Activated T-helper 1 cell treated with anti-CD3 and anti-CD28 coated beads, Interleukin-2, amount 50 U/mL, for 16 hours (primary cell): ENCODE results near the gene FSIP2.
"Not testable (repeated sequence)": the region's sequence is repeated elsewhere in the genome, so short reads cannot be mapped to it uniquely, and the experiment has no call there.

Experiments used
- DNase-seq, 2 donors: peaks; one replicate each; pipeline ENCODE4 v3.0.0-alpha.2; 2020; ENCODE audit warnings: low read depth in 1 of 2, low spot score in 1 of 2

Gene FSIP2

GRCh38 chr2:185807351-185807750 lies 68.7 kb downstream of the FSIP2 start:
- DNase-seq = no peak

- DNase-seq = no peak
These were observed 73.0 kb downstream of the FSIP2 start for GRCh38 chr2:185811580-185811979.

- DNase-seq = no peak
These were observed 75.1 kb downstream of the FSIP2 start for GRCh38 chr2:185813707-185814106.

GRCh38 chr2:185817991-185818390 lies 79.4 kb downstream of the FSIP2 start:
- no peak for DNase-seq

GRCh38 chr2:185821467-185821866 lies 82.9 kb downstream of the FSIP2 start:
- DNase-seq = no peak

- no peak for DNase-seq
These were observed 85.2 kb downstream of the FSIP2 start for GRCh38 chr2:185823773-185824172.

- no peak for DNase-seq
These were observed 87.0 kb downstream of the FSIP2 start for GRCh38 chr2:185825557-185825956.

- DNase-seq = no peak
These were observed 89.7 kb downstream of the FSIP2 start for GRCh38 chr2:185828326-185828725.

- no peak for DNase-seq
These were observed 95.3 kb downstream of the FSIP2 start for GRCh38 chr2:185833864-185834263.

- no peak for DNase-seq
These were observed 97.4 kb downstream of the FSIP2 start for GRCh38 chr2:185835974-185836373.

GRCh38 chr2:185854885-185855284 lies 116.3 kb downstream of the FSIP2 start:
- DNase-seq = no peak

- no peak for DNase-seq
These were observed 119.1 kb downstream of the FSIP2 start for GRCh38 chr2:185857691-185858090.

- no peak for DNase-seq
These were observed 120.9 kb downstream of the FSIP2 start for GRCh38 chr2:185859506-185859905.

GRCh38 chr2:185860321-185860720 lies 121.7 kb downstream of the FSIP2 start:
- no peak for DNase-seq

- no peak for DNase-seq
These were observed 124.2 kb downstream of the FSIP2 start for GRCh38 chr2:185862657-185863398.

- DNase-seq = not testable (repeated sequence)
These were observed 126.1 kb downstream of the FSIP2 start for GRCh38 chr2:185864468-185865260.

GRCh38 chr2:185875136-185875931 lies 136.7 kb downstream of the FSIP2 start:
- DNase-seq = no peak

GRCh38 chr2:185876234-185876633 lies 137.6 kb downstream of the FSIP2 start:
- DNase-seq = no peak

GRCh38 chr2:185880396-185880795 lies 141.8 kb downstream of the FSIP2 start:
- DNase-seq = no peak
